Posterior vena cava (tissue), 2 donors: ENCODE measurements around the gene CLEC2D. TPM values are rescaled to one million over a fixed set of nuclear protein-coding genes. Genes with fewer than 3 reads are reported as not detected.

Experiments
- DNase-seq: peaks from one replicate; pipeline ENCODE4 v3.0.0-alpha.2; 2020; ENCODE audit warnings: low spot score
- intact Hi-C, 2 donors: fragments of 100-400 bp; cut with DNase I; formaldehyde crosslinking; loops; one replicate each; pipeline versions ENCODE4 v1.14.1 to v1.14.2; 2022 to 2023
- total RNA-seq, 2 donors: library from RNA; stranded (reverse); fragmentation: NEBNext Ultra II Directional; extraction: Animal tissue kit (Norgen Biotek cat#: 25700); gene quantifications; one replicate each; pipeline ENCODE4 v1.2.1, GENCODE V29; 2021
- donor health status: DM: yes; HTN: yes; CAD: no.
- donor health status: DM: yes; HTN: yes; CAD: no.

The CLEC2D gene
- total RNA-seq, 2 donors from 2014 or later = 7.8 to 12.6 TPM

- no peak for DNase-seq
- intact Hi-C loops = no loop called here
Measured at GRCh38 chr12:9740106-9740750, 70.7 kb downstream of the CLEC2D start.

- no peak for DNase-seq
Measured at GRCh38 chr12:9741726-9742125, 72.2 kb downstream of the CLEC2D start.

GRCh38 chr12:9742661-9743060 is 73.1 kb downstream of the CLEC2D start:
- intact Hi-C loops = no loop called here
- DNase-seq = no peak

More at GRCh38 chr12:9741726-9742125, 72.2 kb downstream of the CLEC2D start:
- intact Hi-C loops = no loop called here

GRCh38 chr12:9745199-9745598 is 75.7 kb downstream of the CLEC2D start:
- intact Hi-C loops = no loop called here
- DNase-seq = no peak

Other genes starting within 250 kb of the CLEC2D start
- gene KLRB1, start 61.8 kb upstream of the CLEC2D start, total RNA-seq = 1 to 10 TPM in 1 of 2 donors, under 1 TPM in 1; 0.67 to 1.0 TPM
- gene CLECL1, start 63.4 kb downstream of the CLEC2D start, total RNA-seq = 1 to 10 TPM in 1 of 2 donors, not detected in 1; 1.9 TPM
- gene CD69, start 91.2 kb downstream of the CLEC2D start, total RNA-seq = 1 to 10 TPM; 5.0 to 5.1 TPM
- gene KLRF1, start 157.8 kb downstream of the CLEC2D start, total RNA-seq = under 1 TPM; 0.33 to 0.88 TPM
- gene CLEC2B, start 199.6 kb downstream of the CLEC2D start, total RNA-seq = 10 to 100 TPM; 11.3 to 14.2 TPM
- not detected for gene KLRF2, start 211.8 kb downstream of the CLEC2D start, total RNA-seq